PC-3 (cell line): Measurements from ENCODE around the gene SPCS2.

ENCODE experiments used
- EZH2 ChIP-seq: fragments of 300-600 bp; sonication (generic); IDR thresholded peaks from one replicate; pipeline ENCODE4 v1.6.1; 2017; ENCODE audit warnings: antibody characterized with exemption, mild to moderate bottlenecking, low read length; ENCODE audit not compliant: unreplicated experiment
- TF ChIP-seq, protein P1 (sequence below): fragments of 300-600 bp; sonication (generic); conservative IDR thresholded peaks from 2 replicates; pipeline ENCODE4 v1.5.1; 2017; ENCODE audit warnings: antibody characterized with exemption, low read depth, mild to moderate bottlenecking, low read length

DNA sequence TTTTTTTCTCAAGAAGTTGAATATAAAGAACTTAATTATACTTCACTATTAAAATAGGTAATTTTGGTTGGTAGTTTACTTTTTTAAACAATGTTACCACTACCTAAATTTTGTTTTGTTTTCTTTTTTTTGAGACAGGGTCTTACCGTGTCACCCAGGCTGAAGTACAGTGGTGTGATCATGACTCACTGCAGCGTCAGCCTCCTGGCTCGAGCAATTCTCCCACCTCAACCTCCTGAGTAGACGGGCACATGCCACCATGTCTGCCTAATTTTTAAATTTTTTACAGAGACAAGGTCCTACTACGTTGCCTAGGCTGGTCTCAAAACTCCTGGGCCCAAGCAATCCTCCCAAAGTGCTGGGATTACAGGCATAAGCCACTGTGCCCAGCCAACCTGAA, 17.6 kb downstream of the SPCS2 start:
- TF ChIP-seq, protein P1, sequence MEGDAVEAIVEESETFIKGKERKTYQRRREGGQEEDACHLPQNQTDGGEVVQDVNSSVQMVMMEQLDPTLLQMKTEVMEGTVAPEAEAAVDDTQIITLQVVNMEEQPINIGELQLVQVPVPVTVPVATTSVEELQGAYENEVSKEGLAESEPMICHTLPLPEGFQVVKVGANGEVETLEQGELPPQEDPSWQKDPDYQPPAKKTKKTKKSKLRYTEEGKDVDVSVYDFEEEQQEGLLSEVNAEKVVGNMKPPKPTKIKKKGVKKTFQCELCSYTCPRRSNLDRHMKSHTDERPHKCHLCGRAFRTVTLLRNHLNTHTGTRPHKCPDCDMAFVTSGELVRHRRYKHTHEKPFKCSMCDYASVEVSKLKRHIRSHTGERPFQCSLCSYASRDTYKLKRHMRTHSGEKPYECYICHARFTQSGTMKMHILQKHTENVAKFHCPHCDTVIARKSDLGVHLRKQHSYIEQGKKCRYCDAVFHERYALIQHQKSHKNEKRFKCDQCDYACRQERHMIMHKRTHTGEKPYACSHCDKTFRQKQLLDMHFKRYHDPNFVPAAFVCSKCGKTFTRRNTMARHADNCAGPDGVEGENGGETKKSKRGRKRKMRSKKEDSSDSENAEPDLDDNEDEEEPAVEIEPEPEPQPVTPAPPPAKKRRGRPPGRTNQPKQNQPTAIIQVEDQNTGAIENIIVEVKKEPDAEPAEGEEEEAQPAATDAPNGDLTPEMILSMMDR, result no peak
- TF ChIP-seq EZH2, result no peak
